ENCODE data around the gene NAGA.
"Not testable (repeated sequence)": the region's sequence is repeated elsewhere in the genome, so short reads cannot be mapped to it uniquely, and the experiment has no call there.

The NAGA gene

GRCh38 chr22:42070517-42071422, at the start of gene NAGA:
TSS of gene NAGA (minus strand) at chr22:42070812. CDS start at chr22:42070297, 515 bp downstream.
- DNase-seq, result peak; percentile 85

GRCh38 chr22:42116848-42117424, 46.3 kb upstream of the NAGA start:
- DNase-seq, result no peak

- DNase-seq, result not testable (repeated sequence)
These were observed 44.8 kb upstream of the NAGA start for GRCh38 chr22:42115420-42115830.

GRCh38 chr22:42114721-42115120, 44.1 kb upstream of the NAGA start:
- no peak for DNase-seq

GRCh38 chr22:42112793-42113192, 42.2 kb upstream of the NAGA start:
- DNase-seq, result not testable (repeated sequence)

GRCh38 chr22:42111798-42112197, 41.2 kb upstream of the NAGA start:
- no peak for DNase-seq

- no peak for DNase-seq
These were observed 38.2 kb upstream of the NAGA start for GRCh38 chr22:42108848-42109247.

- not testable (repeated sequence) for DNase-seq
These were observed 33.8 kb upstream of the NAGA start for GRCh38 chr22:42104332-42104860.

GRCh38 chr22:42101199-42101598, 30.6 kb upstream of the NAGA start:
- DNase-seq, result no peak

GRCh38 chr22:42091455-42091782, 20.8 kb upstream of the NAGA start:
- DNase-seq, result peak; percentile 0

GRCh38 chr22:42090596-42091454, 20.2 kb upstream of the NAGA start, which contains the start of gene NDUFA6:
TSS of gene NDUFA6 (minus strand) at chr22:42090772. CDS start at chr22:42090744, 28 bp downstream.
- DNase-seq, result peak; percentile 98

GRCh38 chr22:42086051-42086450, 15.4 kb upstream of the NAGA start:
- DNase-seq, result no peak

- no peak for DNase-seq
These were observed 14.3 kb upstream of the NAGA start for GRCh38 chr22:42084874-42085273.

- DNase-seq, result no peak
These were observed 12.5 kb upstream of the NAGA start for GRCh38 chr22:42083119-42083518.

GRCh38 chr22:42080287-42080686, 9.7 kb upstream of the NAGA start:
- DNase-seq, result no peak

- DNase-seq, result peak; percentile 91
These were observed 9.0 kb upstream of the NAGA start, which contains the start of gene SMDT1 for GRCh38 chr22:42079319-42080251. TSS of gene SMDT1 (plus strand) at chr22:42079700. CDS start at chr22:42079769, 69 bp downstream.

- DNase-seq, result peak; percentile 12
These were observed 8.1 kb upstream of the NAGA start for GRCh38 chr22:42078469-42079318.

GRCh38 chr22:42077486-42078125, 7.0 kb upstream of the NAGA start:
- DNase-seq, result no peak

GRCh38 chr22:42076764-42077485, 6.3 kb upstream of the NAGA start:
- no peak for DNase-seq

Measured in SHP77 treated with DMSO at 0.1 percent for 48 hours (cell line).